ENCODE data around the gene PDS5B.

DNA sequence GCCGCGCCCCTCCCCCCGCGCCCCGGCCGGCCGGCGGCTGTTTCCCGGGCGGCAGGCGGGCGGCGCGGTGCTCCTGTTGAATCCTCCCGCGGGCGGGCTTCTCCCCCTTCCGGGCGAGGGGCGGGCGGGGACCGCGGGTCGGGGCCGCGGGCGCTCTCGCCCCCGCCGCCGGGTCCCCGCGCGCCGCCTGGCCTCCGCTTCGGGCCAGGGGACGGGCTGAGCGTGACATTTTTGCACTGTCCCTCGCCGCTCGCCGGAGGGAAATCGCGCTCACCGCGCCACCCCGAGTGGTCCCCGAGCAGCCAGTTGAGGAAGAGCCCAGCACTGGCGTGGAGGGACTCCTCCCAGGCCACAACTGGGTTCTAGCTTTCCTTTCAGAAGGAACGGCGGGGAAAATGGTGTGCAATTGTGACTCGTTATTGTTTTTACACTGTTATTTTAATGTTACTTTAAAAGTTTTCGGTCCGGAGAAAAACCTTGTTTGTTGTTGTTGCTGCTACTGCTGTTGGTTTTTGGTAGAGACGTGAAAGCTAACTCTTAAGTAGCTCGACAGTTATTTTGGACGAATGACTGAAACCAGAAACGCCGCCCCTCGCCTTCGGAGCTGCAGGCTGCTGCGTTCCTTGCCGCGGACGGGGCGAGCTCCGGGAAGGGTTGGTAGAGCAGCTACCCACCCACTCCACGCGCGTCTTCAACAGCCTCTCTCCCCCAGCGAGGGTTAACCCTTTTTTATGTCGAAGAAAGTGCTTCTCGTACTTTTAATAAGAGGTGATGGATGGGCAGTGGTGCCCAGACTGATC is 959 bp downstream of the PDS5B start:
- TF ChIP-seq, protein P1, sequence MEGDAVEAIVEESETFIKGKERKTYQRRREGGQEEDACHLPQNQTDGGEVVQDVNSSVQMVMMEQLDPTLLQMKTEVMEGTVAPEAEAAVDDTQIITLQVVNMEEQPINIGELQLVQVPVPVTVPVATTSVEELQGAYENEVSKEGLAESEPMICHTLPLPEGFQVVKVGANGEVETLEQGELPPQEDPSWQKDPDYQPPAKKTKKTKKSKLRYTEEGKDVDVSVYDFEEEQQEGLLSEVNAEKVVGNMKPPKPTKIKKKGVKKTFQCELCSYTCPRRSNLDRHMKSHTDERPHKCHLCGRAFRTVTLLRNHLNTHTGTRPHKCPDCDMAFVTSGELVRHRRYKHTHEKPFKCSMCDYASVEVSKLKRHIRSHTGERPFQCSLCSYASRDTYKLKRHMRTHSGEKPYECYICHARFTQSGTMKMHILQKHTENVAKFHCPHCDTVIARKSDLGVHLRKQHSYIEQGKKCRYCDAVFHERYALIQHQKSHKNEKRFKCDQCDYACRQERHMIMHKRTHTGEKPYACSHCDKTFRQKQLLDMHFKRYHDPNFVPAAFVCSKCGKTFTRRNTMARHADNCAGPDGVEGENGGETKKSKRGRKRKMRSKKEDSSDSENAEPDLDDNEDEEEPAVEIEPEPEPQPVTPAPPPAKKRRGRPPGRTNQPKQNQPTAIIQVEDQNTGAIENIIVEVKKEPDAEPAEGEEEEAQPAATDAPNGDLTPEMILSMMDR (IDR thresholded peaks at IDR 0.05): no peak
- TF ChIP-seq, protein P2, sequence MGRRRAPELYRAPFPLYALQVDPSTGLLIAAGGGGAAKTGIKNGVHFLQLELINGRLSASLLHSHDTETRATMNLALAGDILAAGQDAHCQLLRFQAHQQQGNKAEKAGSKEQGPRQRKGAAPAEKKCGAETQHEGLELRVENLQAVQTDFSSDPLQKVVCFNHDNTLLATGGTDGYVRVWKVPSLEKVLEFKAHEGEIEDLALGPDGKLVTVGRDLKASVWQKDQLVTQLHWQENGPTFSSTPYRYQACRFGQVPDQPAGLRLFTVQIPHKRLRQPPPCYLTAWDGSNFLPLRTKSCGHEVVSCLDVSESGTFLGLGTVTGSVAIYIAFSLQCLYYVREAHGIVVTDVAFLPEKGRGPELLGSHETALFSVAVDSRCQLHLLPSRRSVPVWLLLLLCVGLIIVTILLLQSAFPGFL (CRISPR knock-in tag; IDR thresholded peaks at IDR 0.05; ENCODE audit: borderline replicate concordance): no peak
- no peak for TF ChIP-seq ATF1 (CRISPR knock-in tag; IDR thresholded peaks at IDR 0.05)
- TF ChIP-seq ZNF317 (CRISPR knock-in tag; IDR thresholded peaks at IDR 0.05; ENCODE audit: borderline replicate concordance, low read depth): no peak
- no peak for TF ChIP-seq CREB1 (CRISPR knock-in tag; IDR thresholded peaks at IDR 0.05)
- TF ChIP-seq, protein P3, sequence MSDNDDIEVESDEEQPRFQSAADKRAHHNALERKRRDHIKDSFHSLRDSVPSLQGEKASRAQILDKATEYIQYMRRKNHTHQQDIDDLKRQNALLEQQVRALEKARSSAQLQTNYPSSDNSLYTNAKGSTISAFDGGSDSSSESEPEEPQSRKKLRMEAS (CRISPR knock-in tag; IDR thresholded peaks at IDR 0.05): no peak
- no peak for TF ChIP-seq ZNF121 (CRISPR knock-in tag; IDR thresholded peaks at IDR 0.05)
- no peak for TF ChIP-seq FOXP1 (CRISPR knock-in tag; IDR thresholded peaks at IDR 0.05; ENCODE audit: borderline replicate concordance)
- TF ChIP-seq, protein P4, sequence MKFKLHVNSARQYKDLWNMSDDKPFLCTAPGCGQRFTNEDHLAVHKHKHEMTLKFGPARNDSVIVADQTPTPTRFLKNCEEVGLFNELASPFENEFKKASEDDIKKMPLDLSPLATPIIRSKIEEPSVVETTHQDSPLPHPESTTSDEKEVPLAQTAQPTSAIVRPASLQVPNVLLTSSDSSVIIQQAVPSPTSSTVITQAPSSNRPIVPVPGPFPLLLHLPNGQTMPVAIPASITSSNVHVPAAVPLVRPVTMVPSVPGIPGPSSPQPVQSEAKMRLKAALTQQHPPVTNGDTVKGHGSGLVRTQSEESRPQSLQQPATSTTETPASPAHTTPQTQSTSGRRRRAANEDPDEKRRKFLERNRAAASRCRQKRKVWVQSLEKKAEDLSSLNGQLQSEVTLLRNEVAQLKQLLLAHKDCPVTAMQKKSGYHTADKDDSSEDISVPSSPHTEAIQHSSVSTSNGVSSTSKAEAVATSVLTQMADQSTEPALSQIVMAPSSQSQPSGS (CRISPR knock-in tag; IDR thresholded peaks at IDR 0.05; ENCODE audit: borderline replicate concordance, low read depth): no peak
- no peak for TF ChIP-seq ETV6 (CRISPR knock-in tag; IDR thresholded peaks at IDR 0.05)
- no peak for TF ChIP-seq ZNF416 (CRISPR knock-in tag; IDR thresholded peaks at IDR 0.05)
